Activated T-cell treated with anti-CD3 and anti-CD28 coated beads, Interleukin-2, amount 50 U/mL, for 24 hours (primary cell): ENCODE data around the gene C2CD4C.
"Not testable (repeated sequence)": the region's sequence is repeated elsewhere in the genome, so short reads cannot be mapped to it uniquely, and the experiment has no call there.

ENCODE experiments used
- DNase-seq: peaks from one replicate; pipeline ENCODE4 v3.0.0-alpha.2; 2020
- H3K27ac Mint-ChIP-seq: 2 replicates; pipeline ENCODE4 v1.8.0; 2020; ENCODE audit warnings: mild to moderate bottlenecking, mixed read lengths
- H3K27me3 Mint-ChIP-seq: 2 replicates; pipeline ENCODE4 v1.8.0; 2020; ENCODE audit warnings: mixed read lengths
- H3K36me3 Mint-ChIP-seq: 2 replicates; pipeline ENCODE4 v1.8.0; 2020; ENCODE audit warnings: low read depth, mixed read lengths
- H3K4me1 Mint-ChIP-seq: 2 replicates; pipeline ENCODE4 v1.8.0; 2020; ENCODE audit warnings: low read depth, mixed read lengths
- H3K4me3 Mint-ChIP-seq: 2 replicates; pipeline ENCODE4 v1.8.0; 2020; ENCODE audit warnings: mild to moderate bottlenecking, moderate library complexity, mixed read lengths
- H3K9me3 Mint-ChIP-seq: 2 replicates; pipeline ENCODE4 v1.8.0; 2020; ENCODE audit warnings: mixed read lengths

C2CD4C gene

DNA sequence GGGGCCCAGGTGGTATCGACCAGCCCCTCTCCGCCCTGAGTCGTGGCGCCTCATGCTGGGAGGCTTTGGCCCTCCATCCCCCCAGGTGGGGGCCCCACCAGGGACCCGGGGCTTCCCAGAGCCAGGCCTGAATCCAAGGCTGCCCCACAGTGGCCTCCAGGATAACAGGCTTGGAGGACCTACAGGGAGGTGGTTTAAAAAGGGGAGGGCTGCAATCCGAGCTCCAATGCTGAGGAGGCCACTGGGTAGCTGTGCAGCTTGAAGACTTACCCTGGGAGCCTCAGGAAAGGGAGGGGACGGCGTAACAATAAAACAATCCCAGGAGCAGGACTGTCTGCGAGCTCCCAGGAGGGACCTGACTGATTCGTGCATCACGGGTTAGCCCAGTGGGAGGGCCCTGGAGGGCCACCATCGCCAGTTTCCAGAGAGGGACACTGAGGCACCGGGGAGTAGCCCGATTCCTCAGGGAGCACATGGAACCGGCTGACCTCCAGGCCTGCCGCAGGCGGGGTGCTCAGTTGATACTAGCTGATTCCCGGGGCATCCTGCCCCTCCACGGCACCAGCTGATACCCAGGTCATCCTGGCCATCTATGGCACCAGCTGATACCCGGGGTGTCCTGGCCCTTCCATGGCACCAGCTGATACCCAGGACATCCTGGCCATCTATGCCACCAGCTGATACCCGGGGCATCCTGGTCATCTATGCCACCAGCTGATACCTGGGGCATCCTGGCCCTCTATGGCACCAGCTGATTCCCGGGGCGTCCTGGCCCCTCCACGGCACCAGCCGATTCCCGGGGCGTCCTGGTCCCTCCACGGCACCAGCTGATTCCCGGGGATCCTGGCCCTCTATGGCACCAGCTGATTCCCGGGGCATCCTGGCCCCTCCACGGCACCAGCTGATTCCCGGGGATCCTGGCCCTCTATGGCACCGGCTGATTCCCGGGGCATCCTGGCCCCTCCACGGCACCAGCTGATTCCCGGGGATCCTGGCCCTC lies 3.7 kb upstream of the C2CD4C start:
- no peak overlapping the region for H3K27ac Mint-ChIP-seq
- H3K4me3 Mint-ChIP-seq: no peak overlapping the region
- H3K27me3 Mint-ChIP-seq: peaks cover 13% of the 10 kb centered on the region
- H3K4me1 Mint-ChIP-seq: peaks cover 5% of the 10 kb centered on the region
- no peaks in the 10 kb centered on the region for H3K36me3 Mint-ChIP-seq
- H3K9me3 Mint-ChIP-seq: no peaks in the 10 kb centered on the region
- no peak for DNase-seq

DNA sequence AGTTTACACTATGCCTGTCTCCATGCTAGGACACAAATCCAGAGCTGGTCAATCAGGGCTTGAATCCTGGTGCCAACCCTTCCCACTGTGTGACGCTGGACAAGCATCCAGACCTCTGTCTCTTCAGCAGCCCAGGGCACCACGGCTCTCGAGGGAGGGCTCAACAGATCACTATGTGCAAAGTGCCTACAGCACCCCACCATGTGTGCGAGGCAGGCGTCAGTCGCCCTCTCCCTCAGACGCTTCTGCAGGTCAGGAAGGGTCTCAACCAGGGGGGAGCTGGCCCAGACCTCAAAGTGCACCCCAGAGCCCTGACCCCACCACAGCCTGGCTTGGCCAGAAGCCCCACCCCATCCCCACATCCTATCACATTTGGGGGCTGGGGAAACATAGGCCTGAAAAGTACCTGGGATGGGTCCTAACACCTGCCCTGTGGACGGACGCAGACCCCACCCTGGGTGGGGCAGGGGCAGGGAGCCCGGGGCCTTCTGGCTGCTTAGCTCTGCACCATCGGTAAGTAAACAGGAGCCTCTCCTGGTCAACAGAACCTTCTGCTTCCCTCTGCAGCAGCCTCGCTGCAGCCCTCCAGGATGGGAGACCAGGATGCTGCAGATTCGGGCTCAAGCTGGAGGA lies 2.9 kb upstream of the C2CD4C start:
- Mint-ChIP-seq H3K9me3 (no peaks in the 10 kb centered on the region), H3K27me3 (peaks cover 13% of the 10 kb centered on the region), H3K27ac (no peak overlapping the region), H3K4me3 (no peak overlapping the region), H3K36me3 (no peaks in the 10 kb centered on the region), H3K4me1 (peaks cover 5% of the 10 kb centered on the region)
- no peak for DNase-seq

GRCh38 chr19:411121-411722 lies 2.3 kb upstream of the C2CD4C start:
- H3K27ac Mint-ChIP-seq, DNase-seq, H3K36me3 Mint-ChIP-seq, H3K4me1 Mint-ChIP-seq, H3K4me3 Mint-ChIP-seq, H3K9me3 Mint-ChIP-seq: not testable (repeated sequence)
- peaks cover 15% of the 10 kb centered on the region for H3K27me3 Mint-ChIP-seq

DNA sequence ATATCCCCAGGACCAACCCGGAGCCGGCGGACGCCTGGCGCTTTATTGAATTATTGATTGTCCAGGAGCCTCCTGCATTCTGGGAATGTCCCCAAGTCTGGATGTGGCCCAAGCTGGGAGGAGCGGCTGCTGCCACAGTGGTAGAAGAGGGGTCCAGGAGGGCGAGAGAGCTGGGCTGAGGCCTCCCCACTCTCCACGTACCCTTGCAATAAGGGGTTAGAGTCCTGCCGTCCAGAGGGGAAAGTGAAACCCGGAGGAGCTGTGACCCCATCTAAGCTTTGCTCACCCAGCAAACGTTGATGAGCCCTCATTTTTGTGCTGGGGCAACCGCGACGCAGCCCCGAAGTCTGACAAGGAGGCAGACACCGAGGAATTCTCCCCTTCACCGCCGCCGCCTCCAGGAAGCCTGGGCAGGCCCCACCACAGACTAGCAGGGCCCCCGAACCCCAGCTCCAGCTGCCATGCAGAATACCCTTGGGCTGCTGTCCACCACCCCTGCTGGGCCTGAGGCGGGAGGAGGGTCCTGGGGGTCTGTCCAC lies 1.4 kb upstream of the C2CD4C start:
- peaks cover 5% of the 10 kb centered on the region for H3K4me1 Mint-ChIP-seq
- H3K9me3 Mint-ChIP-seq: no peaks in the 10 kb centered on the region
- peaks cover 22% of the 10 kb centered on the region for H3K27me3 Mint-ChIP-seq
- H3K4me3 Mint-ChIP-seq: no peak overlapping the region
- no peak for DNase-seq
- no peak overlapping the region for H3K27ac Mint-ChIP-seq
- no peaks in the 10 kb centered on the region for H3K36me3 Mint-ChIP-seq

DNA sequence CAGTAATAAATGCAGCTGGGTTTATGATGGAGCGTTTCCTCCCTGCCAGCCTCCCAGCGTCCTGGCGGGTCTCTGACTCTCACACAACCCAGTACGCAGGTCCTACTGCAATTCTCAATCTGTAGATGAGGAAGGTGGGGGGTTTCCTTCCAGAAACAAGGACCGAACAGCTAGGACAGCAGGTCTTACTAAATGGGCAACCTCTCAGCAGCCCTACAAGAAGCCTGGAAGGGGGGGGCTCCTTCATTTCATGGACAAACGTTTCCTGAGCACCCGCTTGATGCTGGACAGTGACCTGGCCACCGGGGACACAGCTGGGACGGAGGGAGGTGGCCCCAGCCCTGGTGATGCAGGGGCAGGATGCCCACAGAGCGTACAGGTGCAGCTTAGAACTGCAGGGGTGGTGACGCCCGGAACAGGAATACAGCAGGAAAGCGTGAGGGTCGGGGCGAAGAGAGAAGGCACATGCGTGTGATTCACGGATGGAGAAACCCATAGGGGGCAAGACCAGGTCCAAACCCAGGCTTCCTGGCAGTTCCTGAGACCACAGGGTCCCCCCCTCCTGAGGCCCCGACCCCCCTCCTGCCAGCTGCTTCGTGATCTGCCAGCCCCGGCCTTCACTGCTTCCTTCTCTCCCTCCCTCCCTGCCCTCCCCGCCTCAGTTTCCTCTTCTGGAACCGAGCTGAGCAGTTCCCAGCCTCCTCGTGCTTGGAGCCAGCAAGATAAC lies 732 bp upstream of the C2CD4C start:
- Mint-ChIP-seq H3K27ac (no peak overlapping the region), H3K27me3 (peaks cover 26% of the 10 kb centered on the region), H3K4me1 (peaks cover 5% of the 10 kb centered on the region), H3K36me3 (no peaks in the 10 kb centered on the region), H3K9me3 (no peaks in the 10 kb centered on the region), H3K4me3 (peak overlapping the region; percentile 72)
- DNase-seq: peak; percentile 39

DNA sequence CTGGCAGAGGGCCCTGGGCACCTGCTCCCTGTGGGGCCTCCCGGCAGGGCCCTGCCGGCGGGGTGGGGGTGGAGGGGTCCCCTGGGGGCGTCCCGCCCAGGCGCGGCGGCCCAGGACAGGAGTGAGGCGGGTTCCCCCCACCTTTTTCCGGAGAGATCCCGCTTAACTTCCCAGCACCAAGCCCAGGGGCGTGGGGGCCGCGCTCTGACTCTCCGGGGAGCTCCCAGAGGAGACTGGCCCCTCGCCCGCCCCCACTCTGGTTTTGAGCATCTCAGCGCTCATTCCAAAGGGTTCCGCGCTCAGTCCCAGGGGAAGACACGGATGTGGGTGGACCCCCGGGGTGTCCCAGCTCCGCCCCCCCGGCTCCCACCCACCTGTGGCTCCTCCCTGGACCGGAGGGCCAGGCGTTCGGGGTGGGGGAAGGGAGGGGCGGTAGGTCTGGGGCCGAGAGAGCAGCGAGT lies 476 bp downstream of the C2CD4C start:
- Mint-ChIP-seq H3K4me3 (no peak overlapping the region), H3K4me1 (peaks cover 5% of the 10 kb centered on the region), H3K27me3 (peaks cover 29% of the 10 kb centered on the region), H3K9me3 (no peaks in the 10 kb centered on the region), H3K36me3 (no peaks in the 10 kb centered on the region), H3K27ac (no peak overlapping the region)
- no peak for DNase-seq

DNA sequence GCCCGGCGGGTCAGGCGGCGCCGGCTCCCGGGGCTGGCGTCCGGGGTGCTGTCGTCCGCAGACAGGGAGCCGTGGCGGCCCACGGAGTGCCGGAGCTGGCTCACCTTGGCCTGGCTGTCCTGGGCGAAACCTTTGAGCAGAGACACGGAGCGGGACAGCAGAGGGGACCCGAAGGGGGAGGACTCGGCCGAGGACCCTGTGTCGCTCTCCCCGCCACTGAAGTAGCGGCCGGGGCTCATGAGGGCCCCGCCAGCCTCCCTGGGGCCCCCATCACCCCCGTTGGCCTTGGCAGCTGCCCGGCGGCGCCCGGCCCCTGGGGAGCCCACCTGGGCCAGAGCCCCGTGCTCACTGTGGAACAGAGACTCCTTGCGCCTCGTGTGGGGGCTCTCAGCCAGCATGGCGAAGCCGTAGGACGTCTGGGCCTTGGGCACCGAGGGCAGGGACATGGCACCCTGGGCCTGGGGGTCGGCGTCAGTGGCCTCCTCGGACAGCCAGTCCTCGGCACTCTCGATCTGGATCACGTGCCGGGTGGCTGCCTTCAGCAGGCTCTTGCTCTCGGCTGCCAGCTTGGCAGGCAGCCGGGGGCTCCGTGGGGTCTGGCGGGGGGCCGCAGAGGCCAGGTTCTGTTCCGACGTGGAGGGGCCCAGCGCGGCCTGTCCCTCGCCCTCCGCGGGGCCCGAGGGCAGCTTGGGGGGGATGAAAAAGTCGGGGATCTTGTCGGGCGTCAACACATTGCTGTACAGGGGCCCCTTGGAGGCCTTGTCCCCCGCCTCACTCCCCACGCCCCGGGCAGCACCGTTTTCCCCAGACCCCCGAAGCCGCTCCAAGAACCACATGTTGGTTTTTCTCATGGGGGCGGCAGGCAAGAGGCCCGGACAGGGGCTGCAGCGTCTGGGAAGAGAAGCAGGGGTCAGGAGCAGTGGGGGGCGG lies 1.2 kb downstream of the C2CD4C start:
- Mint-ChIP-seq H3K27me3 (peaks cover 36% of the 10 kb centered on the region), H3K27ac (no peak overlapping the region), H3K4me3 (no peak overlapping the region), H3K4me1 (peaks cover 5% of the 10 kb centered on the region), H3K36me3 (no peaks in the 10 kb centered on the region), H3K9me3 (no peaks in the 10 kb centered on the region)
- DNase-seq: no peak

DNA sequence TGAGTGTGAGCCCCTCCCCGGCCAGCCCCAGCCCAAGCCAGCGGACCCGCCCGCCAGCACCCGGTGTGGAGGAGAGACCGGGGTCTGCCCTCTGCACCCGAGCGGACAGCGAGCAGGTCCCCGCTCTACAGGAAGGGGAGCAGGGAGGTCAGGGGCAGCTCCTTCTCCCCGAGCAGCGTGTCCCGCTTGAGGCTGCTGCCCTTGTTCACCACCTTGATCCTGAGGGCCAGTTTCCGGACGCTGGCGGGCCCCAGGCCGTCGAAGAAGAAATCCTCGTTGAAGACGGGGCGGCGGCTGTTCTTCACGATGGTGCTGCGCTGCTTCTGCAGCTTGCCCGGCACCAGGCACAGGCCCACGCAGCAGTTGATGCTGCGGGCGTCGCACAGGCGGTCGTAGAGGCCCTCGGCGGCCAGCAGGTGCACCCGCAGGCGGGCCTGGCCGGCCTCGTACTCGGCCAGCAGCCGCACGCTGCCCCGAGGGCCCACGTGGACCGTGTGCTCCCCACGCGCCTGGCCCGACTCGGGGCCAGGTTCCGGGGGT lies 1.9 kb downstream of the C2CD4C start:
- no peak for DNase-seq
- Mint-ChIP-seq H3K27me3 (peaks cover 38% of the 10 kb centered on the region), H3K4me3 (no peak overlapping the region), H3K4me1 (peaks cover 5% of the 10 kb centered on the region), H3K27ac (no peak overlapping the region), H3K9me3 (no peaks in the 10 kb centered on the region), H3K36me3 (no peaks in the 10 kb centered on the region)

DNA sequence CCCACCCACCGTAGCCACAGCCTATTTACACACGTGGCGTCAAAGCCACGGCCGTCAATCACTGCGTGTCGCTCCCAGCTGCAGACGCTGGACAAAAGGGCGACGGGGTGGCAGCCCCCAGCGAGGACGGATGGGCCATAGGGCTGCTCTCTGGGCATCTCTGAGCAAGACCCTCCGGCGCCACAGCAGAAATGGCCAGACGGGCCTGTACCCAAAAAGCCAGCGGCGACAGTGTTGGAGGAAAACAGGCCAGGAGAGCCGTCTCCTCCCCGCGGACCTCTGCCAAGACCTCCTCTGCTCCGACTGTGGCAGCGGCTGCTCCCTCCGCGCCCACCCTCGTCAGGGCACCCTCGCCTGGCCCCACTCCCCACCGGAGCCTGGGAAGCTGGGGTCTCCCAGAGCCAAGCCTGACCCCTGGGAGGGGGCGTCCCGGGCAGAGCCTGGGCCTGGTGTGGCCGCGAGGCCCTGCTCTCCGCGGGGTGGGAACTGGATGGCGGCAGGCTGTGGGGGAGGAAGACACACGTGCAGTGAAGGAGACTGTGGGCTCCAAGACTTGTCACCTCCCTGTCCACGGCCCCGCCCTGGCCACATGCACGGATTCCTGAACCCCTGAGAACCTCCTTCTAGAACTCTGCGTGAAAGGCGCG lies 2.7 kb downstream of the C2CD4C start:
- peaks cover 5% of the 10 kb centered on the region for H3K4me1 Mint-ChIP-seq
- no peak overlapping the region for H3K27ac Mint-ChIP-seq
- peaks cover 38% of the 10 kb centered on the region for H3K27me3 Mint-ChIP-seq
- DNase-seq: no peak
- H3K36me3 Mint-ChIP-seq: no peaks in the 10 kb centered on the region
- no peak overlapping the region for H3K4me3 Mint-ChIP-seq
- H3K9me3 Mint-ChIP-seq: no peaks in the 10 kb centered on the region

GRCh38 chr19:405121-405965 lies 3.6 kb downstream of the C2CD4C start:
- Mint-ChIP-seq H3K4me3 (no peak overlapping the region), H3K4me1 (peaks cover 5% of the 10 kb centered on the region), H3K36me3 (no peaks in the 10 kb centered on the region), H3K27ac (no peak overlapping the region), H3K27me3 (peaks cover 38% of the 10 kb centered on the region), H3K9me3 (no peaks in the 10 kb centered on the region)
- DNase-seq: no peak

DNA sequence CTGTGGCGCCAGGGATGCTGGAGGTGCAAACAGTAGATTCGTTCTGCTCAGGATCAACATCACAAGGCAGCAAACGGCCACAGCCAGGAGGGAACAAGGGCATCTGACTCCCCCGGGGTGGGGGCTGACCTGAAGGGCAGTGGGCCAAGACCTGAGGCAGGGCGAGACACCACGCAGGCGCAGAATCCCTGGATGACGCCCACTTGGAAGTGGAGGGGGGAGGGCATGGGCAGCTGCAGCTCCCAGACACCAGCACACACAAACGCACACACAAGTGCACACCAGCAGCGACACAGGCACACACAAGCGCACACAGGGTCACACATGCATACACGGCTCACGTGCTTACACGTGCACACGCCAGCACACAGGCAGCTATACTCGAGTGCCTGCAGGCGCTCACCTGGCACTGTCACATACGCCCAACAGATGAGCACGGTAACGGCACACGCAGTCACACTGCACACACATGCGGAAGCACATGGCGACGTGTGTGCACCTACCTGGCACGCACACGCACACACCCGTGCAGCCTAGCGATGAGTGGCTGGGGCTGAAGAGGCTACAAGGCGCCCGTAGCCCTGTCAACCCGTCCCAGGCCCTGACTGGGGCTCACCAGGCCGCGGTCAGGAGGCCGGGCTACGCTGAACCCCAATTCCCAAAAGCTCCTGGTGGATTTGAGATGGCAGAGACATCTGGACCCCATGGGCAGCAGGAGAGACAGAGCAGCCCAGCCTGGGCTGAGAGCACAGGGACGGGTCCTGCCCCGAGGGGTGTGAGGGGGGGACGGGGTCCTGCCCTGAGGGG lies 5.5 kb downstream of the C2CD4C start:
- Mint-ChIP-seq H3K27ac (no peak overlapping the region), H3K4me3 (no peak overlapping the region), H3K27me3 (peaks cover 26% of the 10 kb centered on the region), H3K36me3 (no peaks in the 10 kb centered on the region), H3K4me1 (no peaks in the 10 kb centered on the region), H3K9me3 (no peaks in the 10 kb centered on the region)
- DNase-seq: no peak
